ENCODE results near the gene PREX1. TPM values are rescaled to one million over a fixed set of nuclear protein-coding genes. Genes with fewer than 3 reads are reported as not detected.

PREX1 gene
- total and polyA plus RNA-seq, 12 donors: 10.1 to 85.1 (median 42.9) TPM

DNA sequence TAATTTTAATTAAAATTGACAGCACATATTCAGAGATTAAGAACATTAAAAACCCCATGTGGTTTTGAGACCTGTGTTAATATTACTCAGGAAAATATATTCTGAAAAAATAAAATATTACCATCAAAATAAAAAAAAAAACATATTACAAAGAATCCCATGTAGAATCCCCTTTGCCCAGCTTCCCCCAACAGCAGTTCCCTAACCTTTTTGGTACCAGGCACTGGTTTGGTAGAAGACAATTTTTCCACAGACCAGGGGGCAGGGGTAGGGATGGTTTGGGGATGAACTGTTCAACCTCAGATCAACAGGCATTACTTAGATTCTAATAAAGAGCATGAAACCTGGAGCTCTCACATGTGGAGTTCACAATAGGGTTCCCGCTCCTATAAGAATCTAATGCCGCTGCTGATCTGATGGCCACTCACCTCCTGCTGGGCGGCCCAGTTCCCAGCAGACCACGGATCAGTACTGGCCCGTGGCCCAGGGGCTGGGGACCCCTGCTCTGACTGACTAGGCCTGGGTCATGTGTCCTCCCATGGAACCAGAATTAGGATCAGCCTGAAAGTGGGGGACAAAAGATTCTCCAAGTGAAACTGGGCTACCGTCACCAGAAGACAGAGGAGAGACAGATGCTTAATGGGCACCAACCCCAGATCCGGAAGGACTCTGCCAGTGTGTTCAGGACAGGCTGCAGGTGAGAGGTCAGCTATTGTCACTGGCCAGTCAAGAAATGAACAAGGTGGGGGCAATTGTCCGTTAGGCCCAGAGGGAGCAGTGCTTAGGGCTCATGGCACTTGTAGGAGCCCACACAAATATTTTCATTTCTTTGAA lies 235.5 kb downstream of the PREX1 start:
- TF ChIP-seq CTCF (IDR thresholded peaks at IDR 0.05): no peak
- no peak for TF ChIP-seq POLR2A (IDR thresholded peaks at IDR 0.05)
- WGBS, 4 donors: 82 to 90% (median 88%) methylated on average over 7 to 8 of the region's 8 CpGs
- no peaks in the 10 kb centered on the region for H3K27me3 ChIP-seq
- no peak for DNase-seq
- H3K4me3 ChIP-seq: no peak overlapping the region
- no peaks in the 10 kb centered on the region for H3K36me3 ChIP-seq (replicated peaks in 1 of 2)
- H3K4me1 ChIP-seq (replicated peaks in 1 of 2): no peaks in the 10 kb centered on the region
- intact Hi-C loops (cut with DNase I): no loop called here
- H3K27ac ChIP-seq: no peak overlapping the region
- no peaks in the 10 kb centered on the region for H3K9me3 ChIP-seq (replicated peaks in 1 of 3)

DNA sequence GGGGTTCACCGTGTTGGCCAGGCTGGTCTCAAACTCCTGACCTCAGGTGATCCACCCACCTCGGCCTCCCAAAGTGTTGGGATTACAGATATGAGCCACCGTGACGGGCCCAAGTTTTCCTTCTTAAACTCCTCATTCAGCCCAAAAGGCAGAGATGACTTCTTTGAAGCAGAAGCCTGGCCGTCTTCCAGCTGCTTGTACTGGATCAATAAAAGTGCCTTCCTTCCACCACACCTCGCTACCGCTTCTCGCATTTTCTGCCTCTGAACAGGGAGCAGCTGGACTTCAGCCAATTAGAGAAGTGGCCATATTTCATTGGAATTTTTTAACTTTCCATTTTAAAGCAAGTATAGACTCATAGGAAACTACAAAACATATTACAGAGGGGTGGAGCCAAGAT lies 241.1 kb downstream of the PREX1 start:
- TF ChIP-seq CTCF (IDR thresholded peaks at IDR 0.05) (no peak), POLR2A (IDR thresholded peaks at IDR 0.05) (no peak)
- Histone ChIP-seq H3K4me3 (no peak overlapping the region), H3K27me3 (peaks cover 5% of the 10 kb centered on the region), H3K36me3 (replicated peaks in 1 of 2) (no peaks in the 10 kb centered on the region), H3K27ac (no peak overlapping the region), H3K9me3 (replicated peaks in 1 of 3) (no peaks in the 10 kb centered on the region), H3K4me1 (replicated peaks in 1 of 2) (no peaks in the 10 kb centered on the region)
- DNase-seq: no peak
- intact Hi-C loops (cut with DNase I): no loop called here
- WGBS, 4 donors: 73 to 84% (median 77%) methylated on average over 7 to 8 of the region's 8 CpGs

GRCh38 chr20:48585061-48585870 lies 242.5 kb downstream of the PREX1 start:
- Histone ChIP-seq H3K36me3 (replicated peaks in 1 of 2) (no peaks in the 10 kb centered on the region), H3K4me1 (replicated peaks in 1 of 2) (no peaks in the 10 kb centered on the region), H3K9me3 (replicated peaks in 1 of 3) (no peaks in the 10 kb centered on the region), H3K27ac (no peak overlapping the region), H3K4me3 (no peak overlapping the region), H3K27me3 (peaks cover 10% of the 10 kb centered on the region)
- TF ChIP-seq POLR2A (IDR thresholded peaks at IDR 0.05) (no peak), CTCF (IDR thresholded peaks at IDR 0.05) (no peak)
- 71 to 77% (median 76%) methylated on average over 19 to 21 of the region's 21 CpGs for WGBS, 4 donors
- peak in 1 of 7 donors; percentile 8 for DNase-seq
- intact Hi-C loops (cut with DNase I): no loop called here

- H3K4me1 ChIP-seq (replicated peaks in 1 of 2): no peaks in the 10 kb centered on the region
- H3K4me3 ChIP-seq: no peak overlapping the region
- WGBS, 4 donors: 36 to 54% (median 51%) methylated on average over 8 of the region's 8 CpGs
- no peaks in the 10 kb centered on the region for H3K9me3 ChIP-seq (replicated peaks in 1 of 3)
- H3K27ac ChIP-seq: no peak overlapping the region
- DNase-seq: peak in 3 of 7 donors; percentile 28 to 54 (median 37)
- TF ChIP-seq POLR2A (IDR thresholded peaks at IDR 0.05) (no peak), CTCF (IDR thresholded peaks at IDR 0.05) (no peak)
- H3K27me3 ChIP-seq: peaks cover 10% of the 10 kb centered on the region
- intact Hi-C loops (cut with DNase I): no loop called here
- no peaks in the 10 kb centered on the region for H3K36me3 ChIP-seq (replicated peaks in 1 of 2)
Measured at GRCh38 chr20:48584391-48585060, 243.3 kb downstream of the PREX1 start.

Data from adrenal gland (tissue), 12 donors.